HG02870 (cell line): ENCODE measurements around the gene FXYD2.

Source experiments
- ATAC-seq: cut with Tn5 transposase; IDR thresholded peaks from one replicate; pipeline ENCODE4 v1.9.1; 2021; ENCODE audit warnings: mild to moderate bottlenecking, moderate library complexity; ENCODE audit not compliant: unreplicated experiment

Gene FXYD2

DNA sequence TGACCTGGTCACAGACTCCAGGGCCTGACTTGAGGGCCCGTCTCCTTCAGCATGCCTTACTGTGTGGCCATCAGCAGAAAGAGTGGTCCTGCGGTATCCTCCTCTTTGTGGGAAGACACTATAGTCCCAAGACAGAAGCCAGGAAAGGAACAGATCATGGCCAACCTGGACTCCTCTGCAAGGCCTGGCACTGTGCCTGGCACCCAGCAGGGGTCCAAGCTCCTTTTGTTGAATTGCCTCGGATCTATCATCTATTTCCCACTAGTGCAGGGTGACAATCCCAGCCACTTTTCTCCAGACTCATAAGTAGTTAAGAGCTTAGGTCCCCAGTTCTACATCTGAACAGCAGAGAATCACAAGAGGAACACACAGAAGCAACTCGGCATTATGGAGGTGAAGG is 54.5 kb downstream of the FXYD2 start:
- no peak for ATAC-seq
